Fibroblast of pulmonary artery (primary cell): ENCODE results near the gene RNF144A.
A peak's percentile ranks its signal among the peaks of the same experiment; 100 is the strongest.

Experiments used
- DNase-seq: peaks from one replicate; pipeline ENCODE4 v3.0.0-alpha.2; 2010; ENCODE audit warnings: low read depth
- H3K4me3 ChIP-seq: replicated peaks from 2 replicates; pipeline ENCODE4 v1.5.1; 2011; ENCODE audit warnings: low read depth, mild to moderate bottlenecking, control low read depth, low read length, moderate library complexity
- TF ChIP-seq, protein P1 (sequence below): IDR thresholded peaks from 2 replicates; pipeline ENCODE4 v1.5.1; 2011; ENCODE audit warnings: mild to moderate bottlenecking, control low read depth, low read length, inconsistent platforms; ENCODE audit errors: missing control alignments

The RNF144A gene

DNA sequence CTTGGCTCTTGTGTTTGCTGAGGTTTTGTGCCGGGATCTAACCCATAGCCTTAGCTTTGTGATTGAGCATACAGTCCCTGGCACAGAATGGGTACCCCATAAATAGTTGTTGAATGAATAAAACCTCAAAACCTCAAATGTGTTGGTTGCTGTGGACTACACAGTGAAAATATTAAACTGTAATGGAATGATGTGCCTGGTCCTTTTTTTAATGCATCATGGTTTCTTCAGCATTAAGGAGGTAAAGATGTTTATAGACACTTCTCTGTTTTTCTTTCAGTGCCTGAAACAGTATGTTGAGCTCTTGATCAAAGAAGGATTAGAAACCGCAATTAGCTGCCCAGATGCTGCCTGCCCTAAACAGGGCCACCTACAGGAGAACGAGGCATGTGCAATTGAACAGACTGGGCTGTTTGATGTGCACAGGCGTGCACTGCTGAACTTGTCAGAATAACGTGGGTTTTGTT, 97.0 kb downstream of the RNF144A start:
- TF ChIP-seq, protein P1, sequence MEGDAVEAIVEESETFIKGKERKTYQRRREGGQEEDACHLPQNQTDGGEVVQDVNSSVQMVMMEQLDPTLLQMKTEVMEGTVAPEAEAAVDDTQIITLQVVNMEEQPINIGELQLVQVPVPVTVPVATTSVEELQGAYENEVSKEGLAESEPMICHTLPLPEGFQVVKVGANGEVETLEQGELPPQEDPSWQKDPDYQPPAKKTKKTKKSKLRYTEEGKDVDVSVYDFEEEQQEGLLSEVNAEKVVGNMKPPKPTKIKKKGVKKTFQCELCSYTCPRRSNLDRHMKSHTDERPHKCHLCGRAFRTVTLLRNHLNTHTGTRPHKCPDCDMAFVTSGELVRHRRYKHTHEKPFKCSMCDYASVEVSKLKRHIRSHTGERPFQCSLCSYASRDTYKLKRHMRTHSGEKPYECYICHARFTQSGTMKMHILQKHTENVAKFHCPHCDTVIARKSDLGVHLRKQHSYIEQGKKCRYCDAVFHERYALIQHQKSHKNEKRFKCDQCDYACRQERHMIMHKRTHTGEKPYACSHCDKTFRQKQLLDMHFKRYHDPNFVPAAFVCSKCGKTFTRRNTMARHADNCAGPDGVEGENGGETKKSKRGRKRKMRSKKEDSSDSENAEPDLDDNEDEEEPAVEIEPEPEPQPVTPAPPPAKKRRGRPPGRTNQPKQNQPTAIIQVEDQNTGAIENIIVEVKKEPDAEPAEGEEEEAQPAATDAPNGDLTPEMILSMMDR, result peak; percentile 51
- DNase-seq, result peak; percentile 44
- no peak overlapping the region for H3K4me3 ChIP-seq

DNA sequence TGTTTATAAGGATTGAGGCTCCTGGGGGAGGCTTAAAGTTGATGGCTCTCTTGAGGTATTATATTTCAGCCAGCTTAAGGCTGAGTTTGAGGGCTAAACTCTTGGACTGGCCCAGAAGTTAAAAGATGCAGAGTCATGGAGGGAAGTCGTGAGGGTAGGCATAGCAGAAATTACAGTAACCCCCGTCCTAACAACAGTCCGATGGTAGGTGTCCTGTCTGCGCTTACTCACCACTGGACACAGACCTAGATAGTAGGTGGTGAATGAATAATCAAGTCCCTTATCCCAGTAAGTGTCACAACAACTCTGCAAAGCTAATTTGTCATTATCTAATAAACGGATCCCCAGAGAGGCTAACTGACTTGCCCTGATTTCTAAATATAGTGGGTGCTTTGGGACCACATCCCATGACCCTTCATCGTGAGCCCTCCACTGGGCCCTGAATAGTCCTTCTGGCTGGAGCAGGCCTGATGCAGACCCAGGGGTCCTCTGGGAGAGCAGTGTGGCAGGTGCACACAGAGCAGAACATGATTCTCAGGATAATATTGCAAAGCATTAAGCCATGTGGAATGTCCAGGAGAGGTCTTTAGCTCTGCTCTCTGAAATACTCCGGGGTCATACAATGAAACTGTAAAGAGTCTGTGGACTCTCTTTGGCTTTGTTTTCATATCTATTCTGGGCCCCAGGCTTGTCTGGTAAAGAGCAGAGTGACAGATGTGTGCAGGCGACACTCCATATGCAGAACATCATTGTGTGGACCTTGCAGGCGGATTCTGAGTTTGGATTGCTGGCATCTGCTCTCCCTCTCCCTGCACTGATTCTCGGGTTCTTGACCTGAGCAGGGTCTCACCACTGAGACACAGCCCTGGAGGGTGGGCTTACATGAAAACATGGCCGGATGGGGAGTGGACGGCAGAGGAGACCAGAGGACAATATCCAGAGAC, 98.1 kb downstream of the RNF144A start:
- TF ChIP-seq, protein P1, result no peak

DNA sequence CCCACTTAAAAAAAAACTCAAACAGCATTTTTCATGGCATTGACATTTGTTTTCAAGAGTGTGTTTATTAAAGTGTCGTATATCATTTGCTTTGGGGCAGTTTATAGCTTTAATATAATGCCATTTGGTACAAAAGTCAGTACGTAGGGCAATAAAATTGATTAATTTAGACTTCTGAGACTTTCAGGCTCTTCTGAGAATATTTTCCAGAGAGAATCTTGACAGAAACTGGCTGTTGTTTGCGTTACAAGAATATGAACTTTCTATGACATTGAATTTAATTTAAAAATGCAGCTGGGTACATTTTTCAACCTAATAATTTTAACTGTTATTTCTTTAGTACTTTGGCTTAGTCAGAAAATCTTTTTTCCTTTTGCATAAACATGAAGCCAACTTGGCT, 98.9 kb downstream of the RNF144A start:
- no peak overlapping the region for H3K4me3 ChIP-seq
- TF ChIP-seq, protein P1, result no peak
- no peak for DNase-seq

More for the DNA sequence above, 98.1 kb downstream of the RNF144A start:
- H3K4me3 ChIP-seq, result no peak overlapping the region
- no peak for DNase-seq

DNA sequence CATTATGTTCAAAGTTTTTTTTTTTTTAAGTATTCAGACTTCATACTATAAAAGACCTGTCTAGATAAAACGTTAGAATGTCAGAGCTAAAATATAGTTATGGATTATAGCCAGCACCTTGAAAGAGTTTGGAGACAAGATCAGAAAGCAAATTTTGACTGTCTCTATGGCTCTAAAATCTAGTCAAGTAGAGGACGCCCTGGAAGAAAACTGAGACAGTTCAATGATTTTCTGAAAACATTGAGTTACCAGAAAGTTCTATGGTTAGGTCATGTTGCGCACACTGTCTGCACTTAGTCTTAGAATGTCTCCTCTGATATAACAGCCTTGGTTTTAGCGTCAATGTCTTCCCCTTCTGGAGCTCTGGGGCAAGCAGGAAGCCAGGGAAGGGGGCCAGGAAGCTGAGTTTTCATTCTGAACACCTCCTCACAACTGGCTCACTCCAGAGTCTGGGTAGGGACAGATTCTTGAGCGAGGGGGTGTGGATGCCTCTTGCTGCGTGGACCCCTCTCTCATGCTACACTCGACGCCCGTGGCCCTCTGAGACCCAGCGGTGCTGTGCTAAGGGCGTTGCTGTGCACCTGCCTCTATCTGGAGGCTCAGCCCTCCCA, 99.5 kb downstream of the RNF144A start:
- H3K4me3 ChIP-seq, result no peak overlapping the region
- TF ChIP-seq, protein P1, result no peak
- no peak for DNase-seq

DNA sequence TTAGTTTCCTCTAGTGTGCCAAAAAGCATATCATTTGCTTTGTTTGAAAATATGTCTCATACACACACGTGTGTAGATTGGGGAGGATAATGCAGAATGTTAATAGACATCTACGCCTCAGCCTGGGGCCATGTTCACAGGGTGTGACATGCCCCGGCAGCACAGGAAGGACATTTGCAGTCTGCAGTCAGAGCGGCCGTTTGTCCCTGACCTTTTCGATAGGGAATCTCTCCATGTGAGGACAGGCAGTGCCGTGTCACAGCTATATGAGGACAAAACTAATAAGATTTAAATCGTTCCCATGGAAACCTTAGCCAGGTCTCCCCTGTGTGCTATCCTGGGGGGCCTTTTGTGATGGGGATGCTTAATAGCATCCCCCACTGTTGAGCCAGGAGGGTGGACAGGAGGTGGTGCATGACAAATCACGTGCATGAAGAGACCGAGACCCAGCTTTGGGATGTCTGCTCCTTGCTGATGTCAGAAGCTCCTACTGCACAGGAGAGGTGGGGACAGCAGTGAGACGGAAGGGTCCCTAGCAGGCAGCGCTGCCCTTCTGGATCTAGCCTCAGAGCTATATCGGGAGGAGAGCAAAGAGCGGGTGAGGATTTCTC, 100.6 kb downstream of the RNF144A start:
- H3K4me3 ChIP-seq, result no peak overlapping the region
- TF ChIP-seq, protein P1, result no peak
- DNase-seq, result no peak

DNA sequence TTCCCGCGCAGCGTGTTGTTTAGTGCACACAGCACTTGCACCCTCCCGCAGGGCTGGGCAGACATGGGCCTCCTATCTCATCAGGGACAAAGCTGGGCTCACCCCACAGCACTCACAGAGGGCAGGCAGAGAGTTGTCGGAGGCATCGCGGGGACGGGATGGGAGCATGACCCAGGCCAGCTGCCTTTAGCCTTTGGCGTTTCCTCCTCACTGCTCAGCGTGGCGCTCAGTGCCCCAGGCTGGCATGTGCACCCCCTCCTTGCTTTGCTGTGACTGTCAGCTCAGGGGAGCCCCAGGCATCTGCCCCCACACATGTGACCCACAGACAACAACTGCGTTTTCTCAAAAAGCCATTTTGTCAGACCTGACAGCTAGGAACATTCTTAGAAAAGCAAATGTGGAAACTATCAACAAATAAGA, 101.1 kb downstream of the RNF144A start:
- H3K4me3 ChIP-seq, result no peak overlapping the region
- TF ChIP-seq, protein P1, result no peak

More for the DNA sequence above, 101.1 kb downstream of the RNF144A start:
- no peak for DNase-seq
